GM19395 (cell line): ENCODE results near the gene WDR70.
"Not testable (repeated sequence)": the region's sequence is repeated elsewhere in the genome, so short reads cannot be mapped to it uniquely, and the experiment has no call there.

Experiments
- ATAC-seq: cut with Tn5 transposase; IDR thresholded peaks from one replicate; pipeline ENCODE4 v1.9.1; 2021; ENCODE audit warnings: mild to moderate bottlenecking, moderate library complexity; ENCODE audit not compliant: unreplicated experiment

WDR70 gene

GRCh38 chr5:37668524-37669047, 289.5 kb downstream of the WDR70 start:
- ATAC-seq = no peak

- ATAC-seq = peak; percentile 68
These were observed 293.0 kb downstream of the WDR70 start for GRCh38 chr5:37672118-37672588.

GRCh38 chr5:37674361-37674760, 295.2 kb downstream of the WDR70 start:
- ATAC-seq = not testable (repeated sequence)

GRCh38 chr5:37679326-37679725, 300.2 kb downstream of the WDR70 start:
- not testable (repeated sequence) for ATAC-seq

- ATAC-seq = not testable (repeated sequence)
These were observed 300.8 kb downstream of the WDR70 start for GRCh38 chr5:37679903-37680302.

- ATAC-seq = no peak
These were observed 304.0 kb downstream of the WDR70 start for GRCh38 chr5:37683072-37683471.

GRCh38 chr5:37685211-37685610, 306.1 kb downstream of the WDR70 start:
- no peak for ATAC-seq

- no peak for ATAC-seq
These were observed 306.7 kb downstream of the WDR70 start for GRCh38 chr5:37685816-37686215.

GRCh38 chr5:37688925-37689324, 309.8 kb downstream of the WDR70 start:
- not testable (repeated sequence) for ATAC-seq

- not testable (repeated sequence) for ATAC-seq
These were observed 315.2 kb downstream of the WDR70 start for GRCh38 chr5:37694333-37694732.

GRCh38 chr5:37694867-37695266, 315.7 kb downstream of the WDR70 start:
- no peak for ATAC-seq

- no peak for ATAC-seq
These were observed 316.5 kb downstream of the WDR70 start for GRCh38 chr5:37695647-37696046.

- no peak for ATAC-seq
These were observed 317.3 kb downstream of the WDR70 start for GRCh38 chr5:37696190-37697021.

GRCh38 chr5:37701868-37702267, 322.8 kb downstream of the WDR70 start:
- no peak for ATAC-seq

GRCh38 chr5:37703841-37704241, 324.7 kb downstream of the WDR70 start:
- no peak for ATAC-seq

- no peak for ATAC-seq
These were observed 325.3 kb downstream of the WDR70 start for GRCh38 chr5:37704406-37704805.

GRCh38 chr5:37709020-37709419, 329.9 kb downstream of the WDR70 start:
- no peak for ATAC-seq

GRCh38 chr5:37710965-37711364, 331.8 kb downstream of the WDR70 start:
- no peak for ATAC-seq

GRCh38 chr5:37712750-37713149, 333.6 kb downstream of the WDR70 start:
- no peak for ATAC-seq

- no peak for ATAC-seq
These were observed 335.6 kb downstream of the WDR70 start for GRCh38 chr5:37714756-37715155.

GRCh38 chr5:37715361-37715760, 336.2 kb downstream of the WDR70 start:
- no peak for ATAC-seq

- ATAC-seq = no peak
These were observed 336.9 kb downstream of the WDR70 start for GRCh38 chr5:37715992-37716391.
